HG03575 (cell line): ENCODE results near the gene HHATL.

Experiments used
- ATAC-seq: cut with Tn5 transposase; IDR thresholded peaks from one replicate; pipeline ENCODE4 v1.9.1; 2021; ENCODE audit not compliant: unreplicated experiment, insufficient number of reproducible peaks, low FRiP score; ENCODE audit errors: extremely low read depth

Gene HHATL

GRCh38 chr3:42702982-42703694 is 540 bp upstream of the HHATL start:
- ATAC-seq, result no peak

DNA sequence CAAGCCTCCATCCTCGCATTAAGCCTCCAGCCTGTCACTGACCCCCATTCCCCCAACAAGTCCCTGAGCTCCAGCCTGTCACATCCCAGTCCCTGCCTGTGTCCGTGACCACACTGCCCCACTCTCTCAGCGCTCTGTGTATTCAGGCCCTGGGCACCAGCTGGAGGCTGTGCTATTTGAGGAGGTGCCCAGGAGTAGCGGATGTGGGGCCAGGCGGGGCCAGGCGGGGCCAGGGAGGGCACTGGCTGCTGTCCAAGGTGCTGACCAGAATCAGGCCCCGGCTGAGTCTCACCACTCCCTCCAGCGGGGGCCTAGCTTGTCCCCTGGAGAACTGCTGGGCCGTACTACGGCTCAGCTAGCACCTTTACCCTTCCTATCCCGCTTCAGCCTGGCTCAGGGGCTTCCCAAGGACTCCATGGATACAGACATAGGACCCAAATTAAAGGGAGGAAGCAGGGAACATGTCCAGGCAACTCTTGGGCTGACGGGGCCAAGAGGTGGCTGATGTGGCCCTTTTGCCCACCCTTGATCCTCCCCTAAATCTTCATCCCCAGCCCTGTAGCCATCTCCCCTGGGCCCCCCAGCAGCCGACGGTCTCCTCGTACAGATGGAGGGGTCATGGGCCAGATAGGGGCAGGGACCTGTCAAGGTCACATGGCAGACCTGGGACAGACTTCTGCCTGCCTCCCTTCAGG is 1.1 kb downstream of the HHATL start:
- no peak for ATAC-seq

DNA sequence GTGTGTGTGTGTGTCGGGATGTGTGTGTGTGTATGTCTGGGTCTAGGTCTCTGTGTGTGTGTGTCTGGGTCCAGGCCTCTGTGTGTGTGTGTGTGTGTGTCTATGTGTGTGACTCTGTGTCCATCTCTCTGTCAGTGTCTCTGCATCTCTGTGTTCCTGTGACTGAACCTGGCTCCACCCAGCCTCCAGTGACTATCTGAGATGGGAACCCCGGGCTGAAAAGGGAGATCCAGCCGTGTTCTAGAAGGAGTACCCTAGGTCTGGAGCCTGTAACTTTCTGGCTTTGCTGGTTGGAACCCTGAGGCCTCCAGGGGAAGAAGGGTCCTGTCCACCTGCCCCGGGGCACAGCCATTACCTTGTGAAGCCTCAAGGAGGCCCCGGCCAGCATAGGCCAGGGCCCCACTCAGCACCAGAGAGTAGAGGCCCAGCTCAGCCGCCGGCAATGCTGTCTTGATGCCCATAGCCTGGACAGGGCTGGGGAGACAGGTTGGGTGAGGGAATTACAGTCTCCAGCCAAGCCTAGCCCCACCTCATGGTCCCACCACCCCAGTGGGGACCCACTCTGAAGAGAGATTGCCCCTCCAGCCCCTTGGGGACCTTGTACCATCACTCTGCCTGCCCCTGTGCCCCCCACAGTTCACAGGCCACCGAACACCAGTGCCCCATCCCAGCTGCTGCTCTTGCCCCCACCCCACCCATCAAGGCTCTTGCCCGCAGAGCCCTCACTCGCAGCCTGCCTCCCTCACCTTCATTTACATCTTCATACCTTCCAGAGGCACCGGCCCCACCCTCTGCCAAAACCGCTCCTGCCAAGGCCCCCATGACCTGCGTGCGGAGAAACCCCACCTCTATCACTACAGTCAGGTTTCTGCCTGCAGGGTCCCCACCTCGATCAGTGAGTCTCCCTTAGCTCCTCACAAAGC is 2.0 kb downstream of the HHATL start:
- ATAC-seq, result no peak

- no peak for ATAC-seq
Measured at GRCh38 chr3:42699511-42699971, 3.1 kb downstream of the HHATL start.

DNA sequence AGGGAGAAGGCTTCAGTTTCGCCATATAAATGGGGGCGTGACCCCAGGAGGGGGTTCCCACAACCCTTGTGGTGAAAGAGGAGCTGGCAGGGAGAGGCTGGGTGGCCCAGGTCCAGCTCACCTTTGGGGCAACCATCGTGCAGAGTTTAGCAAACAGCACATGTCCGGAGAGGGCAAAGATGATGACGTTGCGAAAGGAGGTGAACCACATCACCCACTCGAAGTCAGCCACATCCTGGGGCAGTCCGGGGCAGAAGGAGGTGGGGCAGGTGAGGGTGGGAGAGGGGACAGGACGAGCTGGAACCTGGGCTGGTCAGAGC is 3.7 kb downstream of the HHATL start:
- ATAC-seq, result no peak

DNA sequence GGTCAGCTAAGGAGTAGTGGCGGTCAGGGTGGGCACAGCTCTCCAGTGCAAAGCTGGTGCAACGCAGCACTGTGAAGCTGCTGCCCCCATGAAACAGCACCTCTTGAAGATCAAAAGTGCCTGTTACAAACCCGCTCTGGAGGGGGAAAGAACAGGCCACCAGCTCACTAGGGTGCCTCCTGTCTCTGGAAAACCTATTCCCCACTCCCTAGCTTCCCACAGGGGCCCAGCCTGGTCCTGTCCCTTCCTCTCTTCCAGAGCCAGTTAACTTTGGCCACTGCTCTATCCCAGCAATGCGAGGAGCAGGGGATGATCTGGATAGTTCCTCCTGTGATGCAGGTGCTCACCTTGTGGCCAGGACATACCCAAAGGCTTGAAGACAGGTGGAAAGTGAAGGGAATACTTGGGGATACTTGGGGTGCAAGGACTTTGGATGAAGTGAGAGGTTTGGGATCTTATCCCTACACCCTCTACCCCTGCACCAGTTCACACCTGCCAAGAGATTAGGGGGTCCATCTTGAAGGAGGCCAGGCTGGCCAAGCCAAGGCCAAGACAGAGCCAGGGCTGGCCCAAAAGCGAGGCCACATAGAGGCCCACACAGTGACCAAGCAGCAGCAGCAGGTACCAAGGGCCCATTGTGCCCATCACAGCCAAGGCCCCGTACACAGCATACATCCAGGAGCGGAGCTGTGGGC is 4.2 kb downstream of the HHATL start:
- no peak for ATAC-seq

DNA sequence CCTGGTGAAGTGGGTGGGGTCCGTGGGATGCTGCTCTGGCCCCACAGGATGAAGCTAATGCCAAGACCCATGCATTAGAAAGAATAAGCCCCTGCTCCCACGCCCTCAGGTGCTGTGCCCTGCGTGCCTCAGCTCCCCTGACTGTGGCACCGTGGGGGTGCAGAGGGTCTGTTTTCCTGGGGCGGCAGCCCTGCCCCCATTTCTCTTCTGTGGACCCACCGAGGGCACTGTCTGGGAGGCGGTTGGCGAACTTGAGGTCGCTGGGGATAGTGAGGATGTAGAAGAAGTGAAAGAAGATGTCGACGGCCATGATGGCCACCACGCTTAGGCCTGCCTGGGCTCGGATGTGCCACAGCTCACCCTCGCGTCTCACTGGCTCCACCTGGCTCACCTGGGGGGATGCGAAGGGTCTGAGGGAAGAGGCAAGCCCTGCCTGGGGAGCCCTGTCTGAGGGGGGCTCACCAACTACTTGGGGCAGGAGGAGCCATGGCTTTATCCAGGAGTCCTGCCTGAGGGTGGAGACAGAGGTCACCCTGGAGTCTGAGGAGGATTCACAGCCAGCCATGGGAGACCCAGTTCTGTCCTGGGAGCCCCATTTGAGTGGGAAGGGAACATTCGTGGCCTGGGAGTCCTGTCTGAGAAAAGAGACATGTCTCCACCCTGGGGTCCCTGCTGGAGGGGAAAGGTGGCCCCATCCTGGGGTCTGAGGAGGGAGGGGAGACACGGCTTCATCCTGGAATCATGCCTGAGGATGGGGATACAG is 5.1 kb downstream of the HHATL start:
- no peak for ATAC-seq

GRCh38 chr3:42696356-42697288 is 6.0 kb downstream of the HHATL start:
- no peak for ATAC-seq

GRCh38 chr3:42694366-42694765 is 8.2 kb downstream of the HHATL start:
- ATAC-seq, result no peak

GRCh38 chr3:42693530-42693930 is 9.1 kb downstream of the HHATL start:
- ATAC-seq, result no peak

GRCh38 chr3:42692667-42693529 is 9.7 kb downstream of the HHATL start:
- ATAC-seq, result no peak

DNA sequence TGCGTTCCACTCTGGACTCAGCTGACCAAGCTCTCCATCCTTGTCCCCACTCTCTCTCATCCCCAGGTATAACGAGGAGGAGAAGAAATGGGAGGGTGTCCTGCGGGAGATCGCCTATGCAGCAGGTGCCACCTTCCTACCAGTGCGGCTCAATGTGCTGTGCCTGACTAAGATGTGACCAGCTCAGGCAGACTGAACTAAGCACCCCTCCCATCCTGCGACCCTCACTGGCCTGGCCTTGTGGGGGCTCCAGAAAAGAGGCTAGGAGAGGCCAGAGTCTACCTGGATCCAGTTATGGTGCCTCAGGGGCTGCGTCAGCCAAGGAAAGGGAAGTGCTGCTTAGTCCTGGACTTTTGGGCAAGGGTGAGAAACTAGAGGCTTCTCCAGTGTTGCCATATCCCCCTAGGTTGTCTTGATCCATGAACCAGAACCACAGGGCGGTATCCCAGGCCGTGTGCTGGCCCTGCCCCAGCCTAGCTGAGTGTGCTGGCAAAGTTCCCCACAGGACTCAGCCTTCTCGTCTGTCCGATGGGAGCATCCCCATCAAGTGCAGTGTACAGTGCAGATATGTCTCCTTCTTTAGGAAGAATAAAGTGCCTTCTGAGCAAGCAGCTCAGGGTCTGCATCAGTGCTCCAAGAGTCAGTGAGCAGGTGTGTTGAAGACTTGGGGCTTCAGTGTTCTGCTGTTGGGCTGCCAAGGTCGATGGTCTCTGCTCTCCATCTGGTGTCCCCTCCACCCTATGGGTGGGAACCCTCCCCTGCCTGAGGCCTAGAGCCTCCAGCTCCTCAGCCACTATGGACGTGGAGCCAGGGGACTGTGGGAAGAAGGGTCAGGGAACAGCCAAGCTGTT is 10.6 kb downstream of the HHATL start:
- no peak for ATAC-seq

DNA sequence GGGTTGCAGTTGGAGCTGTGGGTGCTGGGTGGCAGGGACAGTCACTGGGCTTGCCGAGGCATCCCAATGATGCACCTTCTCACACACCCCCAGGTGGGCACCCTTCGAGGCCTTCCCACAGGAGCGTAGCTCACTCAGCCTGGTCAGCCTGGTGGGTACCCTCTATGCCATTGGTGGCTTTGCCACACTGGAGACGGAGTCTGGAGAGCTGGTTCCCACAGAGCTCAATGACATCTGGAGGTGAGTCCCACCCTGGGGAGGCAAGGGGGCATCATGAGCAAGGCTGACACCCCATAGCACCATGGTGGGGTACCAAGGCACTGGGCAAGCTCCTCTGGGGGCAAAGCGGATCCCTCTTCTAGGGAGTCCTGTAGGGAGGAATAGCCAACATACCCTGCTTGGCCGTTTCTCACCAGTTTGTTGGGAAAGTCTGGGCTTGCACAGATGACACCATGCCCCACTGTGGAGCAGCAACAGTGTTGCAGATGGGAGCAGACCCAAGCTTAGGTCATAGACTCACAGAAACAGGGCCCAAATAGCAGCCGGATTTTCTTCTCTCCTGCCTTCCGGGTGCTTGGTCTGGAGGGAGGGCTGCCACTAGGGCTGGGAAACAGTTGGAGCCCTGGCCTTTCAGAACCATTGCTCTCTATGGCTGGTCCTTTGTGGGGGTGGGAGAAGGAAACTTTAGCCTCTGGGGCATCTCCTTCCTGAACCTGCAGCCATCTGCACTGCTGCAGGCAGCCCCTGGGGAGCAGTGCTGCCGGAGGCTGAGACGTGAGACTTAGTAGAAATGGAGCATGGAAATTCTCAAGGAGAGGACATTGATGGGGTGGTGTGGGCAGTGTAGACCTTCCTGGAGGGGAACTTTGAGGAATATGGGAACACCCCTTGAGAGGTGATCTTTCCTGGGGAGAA is 11.6 kb downstream of the HHATL start:
- no peak for ATAC-seq

GRCh38 chr3:42690191-42690590 is 12.4 kb downstream of the HHATL start:
- no peak for ATAC-seq
